Colonic mucosa (tissue), 4 donors: ENCODE measurements around the gene COMMD1. TPM values are rescaled to one million over a fixed set of nuclear protein-coding genes. Genes with fewer than 3 reads are reported as not detected.

Experiments used
- DNase-seq: peaks from one replicate; pipeline ENCODE4 v3.0.0-alpha.2; 2020
- H3K27ac ChIP-seq: fragments of 200-600 bp; one replicate; pipeline ENCODE4 v1.8.0; 2021
- H3K27me3 ChIP-seq: fragments of 200-600 bp; one replicate; pipeline ENCODE4 v1.8.0; 2021
- H3K36me3 ChIP-seq: fragments of 200-600 bp; one replicate; pipeline ENCODE4 v1.8.0; 2021
- H3K4me1 ChIP-seq: fragments of 200-600 bp; one replicate; pipeline ENCODE4 v1.8.0; 2021; ENCODE audit warnings: mild to moderate bottlenecking
- H3K4me3 ChIP-seq: fragments of 200-600 bp; one replicate; pipeline ENCODE4 v1.8.0; 2021
- H3K9ac ChIP-seq, 2 donors: one replicate each; pipeline ENCODE4 v1.7.0; 2013; ENCODE audit warnings: control low read depth in 2 of 2, low read depth in 2 of 2, low read length in 2 of 2
- H3K9me3 ChIP-seq: fragments of 200-600 bp; one replicate; pipeline ENCODE4 v1.8.0; 2021
- CTCF ChIP-seq: fragments of 200-600 bp; IDR thresholded peaks from one replicate; pipeline ENCODE4 v1.8.0; 2022; ENCODE audit warnings: antibody characterized with exemption, mild to moderate bottlenecking
- intact Hi-C: fragments of 100-400 bp; cut with DNase I; formaldehyde crosslinking; loops from one replicate; pipeline ENCODE4 v1.14.1; 2022
- total RNA-seq, 2 donors: library from RNA; stranded (reverse); fragmentation: NEBNext Ultra II Directional in 1 of 2; extraction: Animal tissue kit (Norgen Biotek cat#: 25700) in 1 of 2; gene quantifications; one replicate each; pipeline ENCODE4 v1.2.1, GENCODE V29; 2021
- donor health status: healthy.
- donor health status: DM: no; HTN: no; CAD: no.
- donor health status: DM: no; HTN: no; CAD: no.

The COMMD1 gene
- total RNA-seq, 2 donors from 2014 or later: 22.2 to 24.4 TPM

GRCh38 chr2:62140426-62141141, 235.1 kb downstream of the COMMD1 start:
- H3K27ac ChIP-seq: no peak overlapping the region
- no peak for TF ChIP-seq CTCF
- H3K4me1 ChIP-seq: no peaks in the 10 kb centered on the region
- no peak overlapping the region for H3K4me3 ChIP-seq
- H3K9me3 ChIP-seq: no peaks in the 10 kb centered on the region
- DNase-seq: no peak
- H3K36me3 ChIP-seq: no peaks in the 10 kb centered on the region
- H3K9ac ChIP-seq: no peak overlapping the region
- intact Hi-C loops: no loop called here
- H3K27me3 ChIP-seq: no peaks in the 10 kb centered on the region

- no peak for TF ChIP-seq CTCF
Measured at GRCh38 chr2:62141142-62141740, 235.8 kb downstream of the COMMD1 start.

GRCh38 chr2:62142054-62142453, 236.6 kb downstream of the COMMD1 start:
- Histone ChIP-seq H3K36me3 (no peaks in the 10 kb centered on the region), H3K9ac (no peak overlapping the region), H3K4me3 (no peak overlapping the region), H3K4me1 (no peaks in the 10 kb centered on the region), H3K9me3 (no peaks in the 10 kb centered on the region), H3K27ac (no peak overlapping the region), H3K27me3 (no peaks in the 10 kb centered on the region)
- no peak for TF ChIP-seq CTCF
- intact Hi-C loops: no loop called here
- DNase-seq: no peak

More at GRCh38 chr2:62141142-62141740, 235.8 kb downstream of the COMMD1 start:
- H3K27me3 ChIP-seq: no peaks in the 10 kb centered on the region
- H3K4me3 ChIP-seq: no peak overlapping the region
- no peak overlapping the region for H3K9ac ChIP-seq
- no peak overlapping the region for H3K27ac ChIP-seq
- no peaks in the 10 kb centered on the region for H3K9me3 ChIP-seq
- no peak for DNase-seq
- H3K4me1 ChIP-seq: no peaks in the 10 kb centered on the region
- no peaks in the 10 kb centered on the region for H3K36me3 ChIP-seq
- intact Hi-C loops: no loop called here

- no peak overlapping the region for H3K4me3 ChIP-seq
- no peaks in the 10 kb centered on the region for H3K9me3 ChIP-seq
- TF ChIP-seq CTCF: no peak
- H3K9ac ChIP-seq: no peak overlapping the region
- H3K27me3 ChIP-seq: no peaks in the 10 kb centered on the region
- intact Hi-C loops: no loop called here
- no peaks in the 10 kb centered on the region for H3K36me3 ChIP-seq
- no peaks in the 10 kb centered on the region for H3K4me1 ChIP-seq
- no peak overlapping the region for H3K27ac ChIP-seq
- DNase-seq: no peak
Measured at GRCh38 chr2:62143696-62144095, 238.2 kb downstream of the COMMD1 start.

- Histone ChIP-seq H3K27me3 (no peaks in the 10 kb centered on the region), H3K9me3 (no peaks in the 10 kb centered on the region), H3K9ac (no peak overlapping the region), H3K4me3 (no peak overlapping the region), H3K4me1 (no peaks in the 10 kb centered on the region), H3K36me3 (no peaks in the 10 kb centered on the region), H3K27ac (no peak overlapping the region)
- intact Hi-C loops: no loop called here
- no peak for TF ChIP-seq CTCF
- DNase-seq: no peak
Measured at GRCh38 chr2:62144689-62145477, 239.4 kb downstream of the COMMD1 start.
